HepG2 (cell line): Measurements from ENCODE around the gene MAS1L.

Experiments used
- IRX3 ChIP-seq: sonication (generic); formaldehyde crosslinking; IDR thresholded peaks from 2 replicates; pipeline ENCODE4 v1.8.1; 2023; ENCODE audit warnings: mild to moderate bottlenecking, low read depth, missing genetic modification reagents, borderline replicate concordance
- POLR2A ChIP-seq, 2 experiments: IDR thresholded peaks; 2 replicates each; pipeline ENCODE4 v1.6.1; 2011; ENCODE audit warnings: low read depth in 2 of 2, low read length in 2 of 2, mild to moderate bottlenecking in 1 of 2, moderate library complexity in 1 of 2; ENCODE audit not compliant: insufficient read depth in 1 of 2
- ZNF263 ChIP-seq: sonication (generic); formaldehyde crosslinking; IDR thresholded peaks from 2 replicates; pipeline ENCODE4 v1.4.0; 2020; ENCODE audit warnings: missing genetic modification reagents

DNA sequence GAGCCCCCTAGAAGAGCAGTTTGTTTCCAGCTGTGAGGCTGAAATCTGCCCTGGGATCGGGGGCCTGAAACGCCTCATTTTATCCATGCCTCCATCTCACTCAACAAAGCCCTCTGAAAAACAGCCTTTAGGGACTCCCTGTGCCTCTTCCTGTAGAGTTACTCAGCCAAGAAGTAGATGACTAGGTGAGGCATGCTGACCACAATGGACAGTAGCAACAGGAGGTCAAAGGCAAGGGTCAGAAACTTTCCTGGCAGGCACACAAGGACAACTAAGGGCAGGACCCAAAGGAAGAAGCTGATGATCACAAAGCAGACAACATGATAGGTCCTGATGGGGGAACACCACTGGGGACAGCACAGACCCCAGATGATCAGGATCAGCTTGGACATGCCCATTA lies 12.8 kb downstream of the MAS1L start:
- TF ChIP-seq POLR2A (IDR thresholded peaks at IDR 0.05; ENCODE audit: insufficient read depth in 1 of 2, low read depth in 2 of 2, low read length in 2 of 2) (no peak), IRX3 (CRISPR knock-in tag) (no peak), ZNF263 (no peak)
